ENCODE results near the gene CYP4A11. TPM values are rescaled to one million over a fixed set of nuclear protein-coding genes. Genes with fewer than 3 reads are reported as not detected.
"Not testable (repeated sequence)": the region's sequence is repeated elsewhere in the genome, so short reads cannot be mapped to it uniquely, and the experiment has no call there.

The CYP4A11 gene
- total RNA-seq, 2 experiments from 2014 or later, result not detected

- H3K27ac Mint-ChIP-seq; H3K4me3 Mint-ChIP-seq; H3K4me1 Mint-ChIP-seq (ENCODE audit: low read depth); DNase-seq; CTCF ChIA-PET; intact Hi-C loops (cut with micrococcal nuclease); H3K36me3 Mint-ChIP-seq (ENCODE audit: low read depth); H3K9me3 Mint-ChIP-seq: not testable (repeated sequence)
- peaks cover 14% of the 10 kb centered on the region for H3K27me3 Mint-ChIP-seq (ENCODE audit: low read depth)
Observed at GRCh38 chr1:46947706-46948105, 6.4 kb upstream of the CYP4A11 start.

- CTCF ChIA-PET, result no interaction called here
- Mint-ChIP-seq H3K36me3 (ENCODE audit: low read depth) (no peaks in the 10 kb centered on the region), H3K27ac (no peak overlapping the region), H3K27me3 (ENCODE audit: low read depth) (peaks cover 5% of the 10 kb centered on the region), H3K9me3 (no peaks in the 10 kb centered on the region), H3K4me1 (ENCODE audit: low read depth) (no peaks in the 10 kb centered on the region), H3K4me3 (no peak overlapping the region)
- intact Hi-C loops (cut with micrococcal nuclease), result no loop called here
- DNase-seq, result no peak
Observed at GRCh38 chr1:46942086-46942485, 810 bp upstream of the CYP4A11 start.

GRCh38 chr1:46940307-46940706, 969 bp downstream of the CYP4A11 start:
- intact Hi-C loops (cut with micrococcal nuclease), result no loop called here
- Mint-ChIP-seq H3K9me3 (no peaks in the 10 kb centered on the region), H3K27me3 (ENCODE audit: low read depth) (peaks cover 2% of the 10 kb centered on the region), H3K4me3 (no peak overlapping the region), H3K27ac (no peak overlapping the region), H3K4me1 (ENCODE audit: low read depth) (no peaks in the 10 kb centered on the region), H3K36me3 (ENCODE audit: low read depth) (no peaks in the 10 kb centered on the region)
- DNase-seq, result no peak
- CTCF ChIA-PET, result no interaction called here

GRCh38 chr1:46937270-46937669, 4.0 kb downstream of the CYP4A11 start:
- Mint-ChIP-seq H3K27me3 (ENCODE audit: low read depth) (peaks cover 2% of the 10 kb centered on the region), H3K36me3 (ENCODE audit: low read depth) (no peaks in the 10 kb centered on the region), H3K9me3 (no peaks in the 10 kb centered on the region), H3K4me3 (no peak overlapping the region), H3K4me1 (ENCODE audit: low read depth) (no peaks in the 10 kb centered on the region), H3K27ac (no peak overlapping the region)
- CTCF ChIA-PET, result no interaction called here
- no peak for DNase-seq
- intact Hi-C loops (cut with micrococcal nuclease), result no loop called here

- no peaks in the 10 kb centered on the region for H3K4me1 Mint-ChIP-seq (ENCODE audit: low read depth)
- CTCF ChIA-PET, result no interaction called here
- H3K4me3 Mint-ChIP-seq, result no peak overlapping the region
- no peaks in the 10 kb centered on the region for H3K36me3 Mint-ChIP-seq (ENCODE audit: low read depth)
- no peak for DNase-seq
- H3K27ac Mint-ChIP-seq, result no peak overlapping the region
- peaks cover 2% of the 10 kb centered on the region for H3K27me3 Mint-ChIP-seq (ENCODE audit: low read depth)
- no peaks in the 10 kb centered on the region for H3K9me3 Mint-ChIP-seq
- intact Hi-C loops (cut with micrococcal nuclease), result no loop called here
Observed at GRCh38 chr1:46936788-46937187, 4.5 kb downstream of the CYP4A11 start.

GRCh38 chr1:46934852-46935251, 6.4 kb downstream of the CYP4A11 start:
- H3K36me3 Mint-ChIP-seq (ENCODE audit: low read depth), result not testable (repeated sequence)

GRCh38 chr1:46932020-46932419, 9.3 kb downstream of the CYP4A11 start:
- H3K27me3 Mint-ChIP-seq (ENCODE audit: low read depth); CTCF ChIA-PET; H3K9me3 Mint-ChIP-seq; H3K4me3 Mint-ChIP-seq; H3K4me1 Mint-ChIP-seq (ENCODE audit: low read depth); DNase-seq; intact Hi-C loops (cut with micrococcal nuclease); H3K36me3 Mint-ChIP-seq (ENCODE audit: low read depth); H3K27ac Mint-ChIP-seq: not testable (repeated sequence)

More at GRCh38 chr1:46934852-46935251, 6.4 kb downstream of the CYP4A11 start:
- CTCF ChIA-PET; intact Hi-C loops (cut with micrococcal nuclease); H3K27me3 Mint-ChIP-seq (ENCODE audit: low read depth); H3K9me3 Mint-ChIP-seq; H3K4me1 Mint-ChIP-seq (ENCODE audit: low read depth); H3K4me3 Mint-ChIP-seq; DNase-seq; H3K27ac Mint-ChIP-seq: not testable (repeated sequence)

- Mint-ChIP-seq H3K36me3 (ENCODE audit: low read depth) (no peaks in the 10 kb centered on the region), H3K27me3 (ENCODE audit: low read depth) (peaks cover 10% of the 10 kb centered on the region), H3K9me3 (no peaks in the 10 kb centered on the region), H3K4me1 (ENCODE audit: low read depth) (no peaks in the 10 kb centered on the region), H3K4me3 (no peak overlapping the region), H3K27ac (no peak overlapping the region)
- intact Hi-C loops (cut with micrococcal nuclease), result no loop called here
- CTCF ChIA-PET, result no interaction called here
- no peak for DNase-seq
Observed at GRCh38 chr1:46931151-46931550, 10.1 kb downstream of the CYP4A11 start.

GRCh38 chr1:46927249-46927835, 13.9 kb downstream of the CYP4A11 start:
- Mint-ChIP-seq H3K27ac (no peak overlapping the region), H3K9me3 (peaks cover 10% of the 10 kb centered on the region), H3K4me1 (ENCODE audit: low read depth) (no peaks in the 10 kb centered on the region), H3K27me3 (ENCODE audit: low read depth) (peaks cover 36% of the 10 kb centered on the region), H3K36me3 (ENCODE audit: low read depth) (no peaks in the 10 kb centered on the region), H3K4me3 (no peak overlapping the region)
- CTCF ChIA-PET, result no interaction called here
- no peak for DNase-seq
- intact Hi-C loops (cut with micrococcal nuclease), result no loop called here

GRCh38 chr1:46910790-46911189, 30.5 kb downstream of the CYP4A11 start:
- DNase-seq, result no peak
- no peaks in the 10 kb centered on the region for H3K36me3 Mint-ChIP-seq (ENCODE audit: low read depth)
- intact Hi-C loops (cut with micrococcal nuclease), result no loop called here
- peaks cover 10% of the 10 kb centered on the region for H3K9me3 Mint-ChIP-seq
- no peak overlapping the region for H3K27ac Mint-ChIP-seq
- peaks cover 10% of the 10 kb centered on the region for H3K27me3 Mint-ChIP-seq (ENCODE audit: low read depth)
- H3K4me3 Mint-ChIP-seq, result no peak overlapping the region
- no peaks in the 10 kb centered on the region for H3K4me1 Mint-ChIP-seq (ENCODE audit: low read depth)
- CTCF ChIA-PET, result interaction anchor here (0.6 kb wide), 1 partner anchor 156 kb away, joined by 3 read pairs; no protein-coding TSS in a partner anchor

- peaks cover 23% of the 10 kb centered on the region for H3K27me3 Mint-ChIP-seq (ENCODE audit: low read depth)
- no peak overlapping the region for H3K4me3 Mint-ChIP-seq
- CTCF ChIA-PET, result no interaction called here
- no peak for DNase-seq
- H3K9me3 Mint-ChIP-seq, result peaks cover 8% of the 10 kb centered on the region
- no peak overlapping the region for H3K27ac Mint-ChIP-seq
- intact Hi-C loops (cut with micrococcal nuclease), result no loop called here
- no peaks in the 10 kb centered on the region for H3K36me3 Mint-ChIP-seq (ENCODE audit: low read depth)
- no peaks in the 10 kb centered on the region for H3K4me1 Mint-ChIP-seq (ENCODE audit: low read depth)
Observed at GRCh38 chr1:46903481-46903880, 37.8 kb downstream of the CYP4A11 start.

GRCh38 chr1:46900401-46900800, 40.9 kb downstream of the CYP4A11 start:
- H3K4me1 Mint-ChIP-seq (ENCODE audit: low read depth), result no peaks in the 10 kb centered on the region
- CTCF ChIA-PET, result no interaction called here
- H3K36me3 Mint-ChIP-seq (ENCODE audit: low read depth), result no peaks in the 10 kb centered on the region
- H3K27ac Mint-ChIP-seq, result no peak overlapping the region
- H3K27me3 Mint-ChIP-seq (ENCODE audit: low read depth), result peaks cover 16% of the 10 kb centered on the region
- H3K9me3 Mint-ChIP-seq, result no peaks in the 10 kb centered on the region
- H3K4me3 Mint-ChIP-seq, result no peak overlapping the region
- no peak for DNase-seq
- intact Hi-C loops (cut with micrococcal nuclease), result no loop called here

GRCh38 chr1:46881656-46882055, 59.6 kb downstream of the CYP4A11 start:
- H3K4me1 Mint-ChIP-seq (ENCODE audit: low read depth); H3K36me3 Mint-ChIP-seq (ENCODE audit: low read depth); H3K27ac Mint-ChIP-seq; DNase-seq; H3K9me3 Mint-ChIP-seq; H3K4me3 Mint-ChIP-seq; intact Hi-C loops (cut with micrococcal nuclease); H3K27me3 Mint-ChIP-seq (ENCODE audit: low read depth); CTCF ChIA-PET: not testable (repeated sequence)

Measured in activated naive CD4-positive, alpha-beta T cell treated with anti-CD3 and anti-CD28 coated beads for 36 hours (primary cell).